ENCODE data around the gene CCR9. TPM values are rescaled to one million over a fixed set of nuclear protein-coding genes. Genes with fewer than 3 reads are reported as not detected.

CCR9 gene
- total RNA-seq, 1 donor = 1.9 TPM

- DNase-seq (ENCODE audit: low read depth in 2 of 3, low spot score in 2 of 3) = no peak
Observed at GRCh38 chr3:45871780-45872179, 14.6 kb upstream of the CCR9 start.

DNA sequence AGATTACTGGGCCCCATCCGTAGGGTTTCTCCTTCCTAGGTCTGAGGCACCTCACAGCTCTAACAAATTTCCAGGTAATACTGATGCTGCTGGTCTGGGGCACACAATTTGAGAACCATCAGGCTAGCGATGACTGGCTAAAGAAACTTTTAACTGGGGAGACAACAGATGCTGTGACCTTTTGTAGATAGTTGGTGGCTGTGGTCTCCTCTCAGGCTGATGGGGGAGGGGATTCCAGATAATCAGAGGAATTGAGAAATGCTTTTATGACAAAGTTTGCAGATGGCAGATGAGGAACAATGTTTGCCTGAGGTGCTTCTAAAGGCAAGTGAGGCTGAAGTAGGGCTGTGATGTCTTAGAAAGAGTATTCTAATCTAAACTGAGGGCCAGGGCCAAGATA lies 13.8 kb upstream of the CCR9 start:
- DNase-seq (ENCODE audit: low read depth in 2 of 3, low spot score in 2 of 3) = no peak

- no peak for DNase-seq (ENCODE audit: low read depth in 2 of 3, low spot score in 2 of 3)
Observed at GRCh38 chr3:45873036-45873435, 13.3 kb upstream of the CCR9 start.

DNA sequence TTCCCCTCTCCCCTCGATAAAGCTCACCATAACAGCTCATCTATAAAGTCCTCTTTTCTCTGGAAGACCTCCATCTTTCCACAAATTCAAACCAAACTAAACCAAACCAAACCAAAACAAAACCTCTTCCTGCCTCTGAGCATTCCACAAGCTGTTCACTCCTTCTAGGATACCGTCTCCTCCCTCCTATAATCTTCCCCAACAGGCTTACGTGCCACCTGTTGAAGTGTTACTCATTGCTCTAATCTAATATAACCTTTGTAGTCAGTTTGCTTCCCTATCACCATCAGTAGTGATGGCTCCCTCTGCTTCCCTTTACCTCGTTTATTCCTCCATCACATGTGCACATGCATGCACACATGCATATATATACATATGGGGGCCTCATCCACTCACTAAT lies 12.7 kb upstream of the CCR9 start:
- no peak for DNase-seq (ENCODE audit: low read depth in 2 of 3, low spot score in 2 of 3)

DNA sequence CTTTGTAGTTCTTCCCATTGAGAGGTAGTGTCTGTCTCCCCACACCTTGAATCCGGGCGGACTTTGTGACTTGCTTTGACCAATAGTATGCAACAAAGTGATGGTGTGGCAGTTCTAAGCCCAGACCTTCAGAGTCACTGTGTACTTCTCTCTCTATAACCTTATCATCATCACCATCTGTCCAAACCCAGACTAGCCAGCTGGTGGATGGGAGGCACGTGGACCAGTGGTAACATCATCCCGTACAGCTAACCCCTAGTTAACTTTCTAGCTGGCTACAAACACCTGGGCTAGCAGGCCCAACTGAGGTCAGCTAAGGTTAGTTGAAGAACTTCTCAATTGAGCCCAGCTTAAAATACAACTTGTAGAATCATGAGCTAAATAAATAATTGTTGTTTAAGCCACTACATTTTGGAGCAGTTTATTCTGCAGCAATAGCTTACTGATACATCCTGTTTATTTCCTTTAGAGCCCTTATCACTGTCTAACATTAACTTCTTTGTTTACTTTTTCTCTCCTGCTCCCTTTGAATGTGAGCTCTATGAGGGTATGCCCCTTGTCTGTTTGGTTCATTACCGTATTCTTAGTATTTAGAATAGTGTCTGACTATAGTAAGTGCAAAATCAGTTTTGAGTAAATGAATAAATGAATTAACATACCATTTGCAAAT lies 11.5 kb upstream of the CCR9 start:
- peak in 1 of 3 donors; percentile 67 for DNase-seq (ENCODE audit: low read depth in 2 of 3, low spot score in 2 of 3)

DNA sequence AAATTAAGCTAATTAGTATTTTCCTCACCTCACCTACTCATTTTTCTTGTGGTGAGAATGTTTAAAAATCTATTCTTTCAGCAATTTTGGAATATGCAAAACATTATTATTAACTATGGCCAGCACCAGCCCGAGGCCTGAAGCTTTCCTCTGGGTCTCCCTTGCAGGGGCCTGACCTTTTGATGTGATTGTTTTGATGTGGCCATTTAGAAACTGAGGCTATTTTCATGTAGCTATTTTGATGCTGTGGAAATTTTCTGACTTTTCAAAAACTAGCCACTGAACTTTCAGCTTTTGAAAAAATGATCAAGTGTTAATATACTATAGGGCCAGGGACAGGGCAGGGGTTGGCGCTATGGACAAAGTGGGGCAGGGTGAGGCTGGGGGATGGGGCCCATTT lies 8.2 kb upstream of the CCR9 start:
- no peak for DNase-seq (ENCODE audit: low read depth in 2 of 3, low spot score in 2 of 3)

DNA sequence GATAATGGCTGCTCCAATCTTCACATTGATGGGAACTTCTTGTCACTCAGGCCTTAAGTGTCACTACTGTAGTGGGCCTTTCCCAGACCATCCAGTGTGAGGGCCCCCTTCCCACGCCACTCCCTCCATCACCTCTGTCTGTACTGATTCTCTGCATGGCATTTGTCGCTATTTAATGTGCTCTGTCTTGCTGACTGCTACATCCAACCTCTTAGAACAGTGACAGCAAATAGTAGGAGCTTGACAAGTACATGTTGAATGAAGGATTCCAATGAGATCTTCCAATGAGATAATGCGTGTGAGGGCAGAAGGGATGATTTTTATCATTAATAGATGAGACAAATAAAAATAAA lies 5.6 kb upstream of the CCR9 start:
- DNase-seq (ENCODE audit: low read depth in 2 of 3, low spot score in 2 of 3) = no peak

DNA sequence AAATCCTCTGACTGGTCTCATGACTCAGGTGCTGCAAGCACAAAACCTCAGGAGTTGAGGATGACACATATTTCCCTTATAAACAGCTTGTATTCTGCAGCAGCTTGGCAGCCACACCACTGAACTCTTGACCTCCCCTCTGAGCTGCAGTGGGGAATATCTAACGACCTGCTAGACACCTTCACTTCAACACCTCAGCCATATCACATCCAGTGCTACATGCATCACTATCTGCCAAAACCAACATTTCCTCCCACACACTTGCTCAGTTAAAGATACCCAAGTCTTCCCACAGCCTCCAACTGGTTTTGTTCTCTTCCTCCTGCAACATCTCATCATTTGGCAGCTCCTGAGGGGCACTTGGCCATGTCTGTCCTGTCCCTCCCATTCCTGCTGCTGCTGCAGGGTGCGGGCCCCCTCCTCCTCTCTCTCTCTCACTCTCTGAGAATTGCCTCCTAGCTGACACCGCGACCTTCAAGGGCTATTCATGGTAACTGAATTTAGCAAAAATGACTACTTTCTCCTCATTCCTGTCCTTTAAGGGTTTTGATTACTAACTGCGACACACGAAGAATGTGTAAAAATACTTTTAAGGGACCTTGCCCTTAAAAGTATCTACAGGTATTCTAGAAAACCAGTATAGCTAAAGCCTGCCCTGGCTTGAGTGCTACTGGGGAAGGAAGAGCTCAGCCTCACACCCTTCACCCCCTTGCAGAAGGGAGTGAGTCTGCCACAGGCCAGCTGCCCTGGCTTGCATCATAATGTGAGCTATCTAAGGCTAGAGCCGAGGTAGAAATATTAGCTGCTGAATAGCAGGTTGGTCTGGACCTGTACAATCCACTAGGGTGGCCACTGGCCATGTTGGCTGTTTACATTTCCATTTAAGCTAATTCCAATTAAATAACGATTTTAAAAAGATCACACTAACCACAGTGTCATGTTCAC lies 5.0 kb upstream of the CCR9 start:
- no peak for DNase-seq (ENCODE audit: low read depth in 2 of 3, low spot score in 2 of 3)

- no peak for DNase-seq (ENCODE audit: low read depth in 2 of 3, low spot score in 2 of 3)
Observed at GRCh38 chr3:45884368-45885201, 1.8 kb upstream of the CCR9 start.

GRCh38 chr3:45887285-45887684 lies 942 bp downstream of the CCR9 start:
- no peak for DNase-seq (ENCODE audit: low read depth in 2 of 3, low spot score in 2 of 3)

DNA sequence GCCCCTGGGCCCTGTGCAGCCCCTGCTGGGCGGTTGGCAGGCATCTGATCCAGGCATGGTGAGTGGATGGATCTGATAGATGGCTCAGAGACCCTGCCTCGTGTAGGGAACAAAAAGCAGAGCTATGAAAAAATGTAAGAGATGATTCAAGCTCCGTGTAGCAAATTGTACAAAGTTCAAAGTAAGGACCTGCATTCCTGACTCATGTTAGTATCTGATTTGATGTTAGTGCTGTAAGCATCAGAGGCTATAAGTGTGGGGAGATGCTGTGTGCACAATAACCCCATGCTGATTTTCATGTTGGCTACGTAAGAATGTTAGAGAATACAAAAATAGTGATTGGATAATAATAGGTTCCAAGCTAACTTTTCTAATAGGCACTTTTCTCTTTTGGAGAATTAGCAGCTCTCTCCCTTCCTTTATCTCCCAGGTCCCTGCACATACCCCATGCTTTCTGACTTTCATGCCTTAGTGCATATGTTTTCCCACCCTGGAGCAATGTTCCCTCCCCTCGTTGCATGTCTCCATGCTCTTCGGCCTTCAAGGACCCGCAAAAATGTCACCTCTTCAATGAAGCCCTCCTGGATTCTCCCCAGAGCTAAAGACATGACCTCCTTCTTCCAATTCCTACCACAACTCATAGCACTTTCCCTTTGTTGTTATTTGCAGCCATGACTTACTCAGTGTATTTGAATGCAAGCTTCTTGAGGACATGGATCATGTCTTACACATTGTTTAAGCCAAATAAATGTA lies 1.6 kb downstream of the CCR9 start:
- DNase-seq (ENCODE audit: low read depth in 2 of 3, low spot score in 2 of 3) = no peak

GRCh38 chr3:45889337-45889736 lies 3.0 kb downstream of the CCR9 start:
- DNase-seq (ENCODE audit: low read depth in 2 of 3, low spot score in 2 of 3) = peak in 1 of 3 donors; percentile 35

DNA sequence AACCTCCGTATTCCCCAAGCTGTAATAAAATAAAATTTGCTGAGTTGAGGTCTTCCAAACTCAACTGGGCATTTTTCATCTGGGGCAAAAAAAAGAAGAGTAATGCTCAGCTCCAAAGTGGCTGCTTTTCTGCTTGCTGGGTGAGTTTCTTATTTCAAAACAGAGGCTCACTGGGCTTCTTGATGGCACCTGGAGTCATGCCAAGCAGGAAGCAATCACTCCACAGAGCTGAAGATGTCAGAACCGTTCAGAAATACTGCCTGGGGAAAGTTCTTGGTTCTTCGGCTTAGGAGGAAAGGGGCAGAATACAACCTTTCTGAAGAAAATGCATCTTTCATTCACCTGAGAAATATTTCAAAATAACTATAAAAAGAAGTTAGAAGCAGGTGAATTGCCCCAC lies 4.1 kb downstream of the CCR9 start:
- peak in 1 of 3 donors; percentile 44 for DNase-seq (ENCODE audit: low read depth in 2 of 3, low spot score in 2 of 3)

DNA sequence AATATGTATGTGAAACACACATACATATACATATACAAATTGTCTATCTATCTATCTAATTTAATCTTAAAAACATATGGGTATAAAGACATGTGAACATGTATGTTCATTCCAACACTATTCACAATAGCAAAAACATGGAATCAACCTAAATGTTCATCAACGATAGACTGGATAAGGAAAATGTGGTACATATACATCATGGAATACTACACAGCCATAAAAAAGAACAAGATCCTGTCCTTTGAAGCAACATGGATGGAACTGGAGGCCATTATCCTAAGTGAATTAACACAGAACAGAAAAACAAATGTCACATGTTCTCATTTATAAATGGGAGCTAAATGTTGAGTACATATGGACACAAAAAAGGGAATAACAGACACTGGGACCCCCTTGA lies 5.8 kb downstream of the CCR9 start:
- no peak for DNase-seq (ENCODE audit: low read depth in 2 of 3, low spot score in 2 of 3)

GRCh38 chr3:45894015-45894414 lies 7.7 kb downstream of the CCR9 start:
- peak in 1 of 3 donors; percentile 52 for DNase-seq (ENCODE audit: low read depth in 2 of 3, low spot score in 2 of 3)

DNA sequence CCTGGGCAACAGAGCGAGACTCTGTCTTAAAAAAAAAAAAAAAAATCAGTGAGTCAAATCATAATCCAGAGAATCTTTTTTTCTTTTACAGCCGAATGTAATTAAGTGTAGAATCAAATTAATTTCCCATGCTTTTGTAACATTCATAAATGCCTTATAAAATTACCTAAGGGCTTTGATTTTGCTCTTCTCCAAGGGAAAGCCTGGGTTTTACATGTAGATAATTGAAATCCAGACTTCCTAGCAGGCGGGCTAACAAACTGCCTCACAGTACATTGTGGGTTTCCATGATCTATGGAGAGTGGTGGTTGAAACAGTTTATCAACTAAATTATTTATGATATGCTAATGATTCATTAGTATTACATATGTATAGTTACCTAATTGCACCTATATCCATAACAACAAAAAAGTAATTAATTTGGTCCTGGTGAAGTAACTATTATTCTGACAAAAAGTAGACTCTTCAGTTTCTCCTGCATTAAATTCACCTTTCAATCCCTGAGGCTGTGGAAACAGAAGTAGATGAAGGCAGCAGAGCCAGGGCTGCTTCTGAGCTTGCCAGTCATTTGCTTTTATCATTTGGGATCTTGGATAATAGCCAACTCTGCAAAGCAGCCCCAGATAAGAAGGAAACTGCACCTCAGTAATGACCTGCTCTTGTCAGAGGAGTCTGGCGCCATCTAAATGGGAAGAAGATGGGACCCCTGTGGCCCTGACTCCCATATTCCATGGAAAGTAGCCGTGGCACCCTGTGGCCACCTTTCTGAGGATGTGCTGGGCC lies 9.5 kb downstream of the CCR9 start:
- no peak for DNase-seq (ENCODE audit: low read depth in 2 of 3, low spot score in 2 of 3)

DNA sequence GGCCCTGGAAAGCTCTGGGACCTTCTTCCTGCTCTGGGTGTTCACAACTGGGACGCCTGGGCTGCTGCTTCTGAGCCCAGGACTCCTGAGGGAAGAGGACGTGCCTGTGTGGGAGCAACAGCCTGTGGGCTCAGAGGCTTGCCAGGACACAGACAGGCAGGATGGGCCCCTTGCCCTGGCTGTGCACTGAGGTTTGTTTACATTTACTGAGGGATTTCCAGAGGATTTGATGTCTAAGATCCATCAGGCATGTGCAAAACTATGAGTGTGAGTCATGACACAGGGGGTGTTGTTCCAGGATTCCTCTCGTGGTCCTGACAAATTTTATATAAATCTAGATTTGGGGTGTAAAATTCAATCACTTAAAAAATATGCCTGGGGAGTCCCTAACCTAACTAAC lies 10.6 kb downstream of the CCR9 start:
- no peak for DNase-seq (ENCODE audit: low read depth in 2 of 3, low spot score in 2 of 3)

DNA sequence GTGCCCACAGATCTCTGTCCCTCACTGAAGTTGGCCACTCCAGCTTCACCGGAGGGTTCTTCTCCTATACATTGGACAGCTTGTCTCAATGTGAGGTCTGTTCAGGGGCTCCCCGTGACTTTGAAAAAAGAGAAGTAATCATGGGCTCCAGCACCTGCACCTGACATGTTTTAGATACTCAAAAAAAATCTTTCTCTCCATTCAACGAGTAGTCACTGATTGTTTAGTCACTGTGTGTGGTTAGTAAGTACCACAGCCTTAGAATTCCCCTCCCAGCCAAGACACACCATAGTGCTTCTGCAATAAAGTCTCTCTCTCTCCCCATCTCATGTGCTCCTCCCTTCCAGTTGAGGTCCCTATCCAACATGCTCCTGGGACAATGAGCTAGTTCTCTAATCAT lies 18.6 kb downstream of the CCR9 start:
- peak in 2 of 3 donors; percentile 21 to 34 for DNase-seq (ENCODE audit: low read depth in 2 of 3, low spot score in 2 of 3)

GRCh38 chr3:45905755-45906154 lies 19.4 kb downstream of the CCR9 start:
- DNase-seq (ENCODE audit: low read depth in 2 of 3, low spot score in 2 of 3) = no peak
